CD14-positive monocyte (primary cell): ENCODE measurements around the gene FBXO40. TPM values are rescaled to one million over a fixed set of nuclear protein-coding genes. Genes with fewer than 3 reads are reported as not detected.

ENCODE experiments used
- DNase-seq, 3 donors: peaks; one replicate each; pipeline ENCODE4 v3.0.0-alpha.2; 2011 to 2022
- H2AFZ ChIP-seq: 2 replicates; pipeline ENCODE4 v1.6.0; 2012; ENCODE audit warnings: mild to moderate bottlenecking, low read depth, low read length, inconsistent platforms; ENCODE audit not compliant: insufficient read depth, poor library complexity, severe bottlenecking
- H3K27ac ChIP-seq, 2 donors: 1 replicate in 1 of 2; 2 replicates in 1 of 2; pipeline ENCODE4 v1.5.1; 2012 to 2013; ENCODE audit warnings: low read length in 2 of 2, control low read depth in 1 of 2, inconsistent platforms in 1 of 2, low read depth in 1 of 2, mild to moderate bottlenecking in 1 of 2
- H3K27me3 ChIP-seq, 2 donors: one replicate each; pipeline versions ENCODE4 v1.6.0 to v1.6.1; 2011 to 2013; ENCODE audit warnings: low read length in 2 of 2; ENCODE audit not compliant: control insufficient read depth in 2 of 2, insufficient read depth in 2 of 2
- H3K36me3 ChIP-seq, 2 donors: replicated peaks in 1 of 2; 1 replicate in 1 of 2; 2 replicates in 1 of 2; pipeline versions ENCODE4 v1.5.1 to v1.6.1; 2012 to 2013; ENCODE audit warnings: low read length in 2 of 2, control low read depth in 1 of 2, inconsistent platforms in 1 of 2, mild to moderate bottlenecking in 1 of 2; ENCODE audit not compliant: insufficient read depth in 2 of 2, control insufficient read depth in 1 of 2
- H3K4me1 ChIP-seq, 2 donors: 1 replicate in 1 of 2; 2 replicates in 1 of 2; pipeline versions ENCODE4 v1.5.1 to v1.6.1; 2012 to 2013; ENCODE audit warnings: low read length in 2 of 2, control low read depth in 1 of 2, inconsistent platforms in 1 of 2, mild to moderate bottlenecking in 1 of 2, moderate library complexity in 1 of 2; ENCODE audit not compliant: insufficient read depth in 2 of 2, control insufficient read depth in 1 of 2
- H3K4me2 ChIP-seq: replicated peaks from 2 replicates; pipeline ENCODE3; 2012; ENCODE audit warnings: low read length, moderate library complexity, mild to moderate bottlenecking; ENCODE audit not compliant: poor library complexity, severe bottlenecking; ENCODE audit errors: extremely low read depth
- H3K4me3 ChIP-seq, 3 experiments: fragments of 200-600 bp in 1 of 3; sonication (generic) in 1 of 3; replicated peaks in 1 of 3; 1 replicate in 2 of 3; 2 replicates in 1 of 3; pipeline ENCODE4 v1.5.1; 2011 to 2013; ENCODE audit warnings: low read length in 3 of 3, mild to moderate bottlenecking in 3 of 3, control low read depth in 2 of 3, low read depth in 2 of 3, inconsistent platforms in 1 of 3, moderate library complexity in 1 of 3
- H3K79me2 ChIP-seq: 2 replicates; pipeline ENCODE4 v1.6.0; 2012; ENCODE audit warnings: mild to moderate bottlenecking, control low read depth, inconsistent platforms, low read length, moderate library complexity; ENCODE audit not compliant: insufficient read depth
- H3K9ac ChIP-seq: 2 replicates; pipeline ENCODE4 v1.6.0; 2017; ENCODE audit warnings: low read length, mild to moderate bottlenecking; ENCODE audit not compliant: insufficient read depth, poor library complexity, severe bottlenecking
- H3K9me3 ChIP-seq, 2 donors: replicated peaks in 1 of 2; 1 replicate in 1 of 2; 2 replicates in 1 of 2; pipeline versions ENCODE4 v1.5.1 to v1.6.1; 2012 to 2013; ENCODE audit warnings: low read length in 2 of 2, control low read depth in 1 of 2; ENCODE audit not compliant: control insufficient read depth in 1 of 2, insufficient read depth in 1 of 2
- H4K20me1 ChIP-seq: 2 replicates; pipeline ENCODE4 v1.6.0; 2012; ENCODE audit warnings: mild to moderate bottlenecking, low read length, control low read depth, moderate library complexity; ENCODE audit not compliant: insufficient read depth
- H3K27ac Mint-ChIP-seq, 7 donors: one replicate each; pipeline ENCODE4 v1.8.0; 2020; ENCODE audit warnings: mild to moderate bottlenecking in 7 of 7, mixed read lengths in 7 of 7, moderate library complexity in 6 of 7, inconsistent platforms in 2 of 7
- H3K27me3 Mint-ChIP-seq, 3 donors: one replicate each; pipeline ENCODE4 v1.8.0; 2021 to 2022; ENCODE audit warnings: low read depth in 3 of 3, mild to moderate bottlenecking in 3 of 3, mixed read lengths in 3 of 3, moderate library complexity in 3 of 3, inconsistent platforms in 1 of 3
- H3K36me3 Mint-ChIP-seq, 2 donors: one replicate each; pipeline ENCODE4 v1.8.0; 2020; ENCODE audit warnings: mixed read lengths in 2 of 2, inconsistent platforms in 1 of 2, mild to moderate bottlenecking in 1 of 2
- H3K4me1 Mint-ChIP-seq: one replicate; pipeline ENCODE4 v1.8.0; 2020; ENCODE audit warnings: mild to moderate bottlenecking, mixed read lengths
- H3K4me3 Mint-ChIP-seq, 2 donors: one replicate each; pipeline ENCODE4 v1.8.0; 2020; ENCODE audit warnings: mild to moderate bottlenecking in 2 of 2, mixed read lengths in 2 of 2, moderate library complexity in 1 of 2
- H3K9me3 Mint-ChIP-seq, 7 donors: one replicate each; pipeline ENCODE4 v1.8.0; 2020 to 2022; ENCODE audit warnings: mixed read lengths in 7 of 7, mild to moderate bottlenecking in 6 of 7, moderate library complexity in 6 of 7, inconsistent platforms in 2 of 7
- WGBS: methylation state at CpG from one replicate; pipeline ENCODE4 v1.1.5; 2013; ENCODE audit warnings: missing lambda C conversion rate; ENCODE audit not compliant: insufficient coverage; 5-methylcytosine and 5-hydroxymethylcytosine counted together
- intact Hi-C, 2 donors: fragments of 100-400 bp; cut with micrococcal nuclease; formaldehyde crosslinking; loops; one replicate each; pipeline versions ENCODE4 v1.15.0 to v1.15.1; 2023
- polyA plus RNA-seq, 3 donors: library from polyadenylated mRNA; depleted of rRNA in 1 of 3; unstranded in 2 of 3; stranded (reverse) in 1 of 3; fragments of 300-500 nt in 2 of 3; fragments of >200 nt in 1 of 3; fragmentation: Illumina TruSeq in 2 of 3; gene quantifications; 1 replicate in 2 of 3; 2 replicates in 1 of 3; pipeline ENCODE4 v1.2.3, GENCODE V29; 2012 to 2021
- TF ChIP-seq, protein P1 (sequence below): fragments of 200-600 bp; IDR thresholded peaks from one replicate; pipeline ENCODE4 v1.8.0; 2022; ENCODE audit warnings: antibody characterized with exemption, mild to moderate bottlenecking

FBXO40 gene
- polyA plus RNA-seq, 3 donors: not detected

GRCh38 chr3:121594850-121595249 lies 1.7 kb downstream of the FBXO40 start:
- H3K9ac ChIP-seq: no peak overlapping the region
- Mint-ChIP-seq H3K4me1 (peaks cover 4% of the 10 kb centered on the region), H3K27me3 (peaks cover 2 to 10% (median 3%) of the 10 kb centered on the region in 3 donors), H3K9me3 (no peaks in the 10 kb centered on the region), H3K4me3 (no peak overlapping the region), H3K36me3 (no peaks in the 10 kb centered on the region), H3K27ac (no peak overlapping the region)
- H3K27ac ChIP-seq: no peak overlapping the region
- no peaks in the 10 kb centered on the region for H3K4me1 ChIP-seq
- no peak for DNase-seq
- no peak overlapping the region for H2AFZ ChIP-seq
- H3K4me3 ChIP-seq: no peak overlapping the region
- WGBS: 100% methylated on average over 2 of the region's 2 CpGs
- H3K36me3 ChIP-seq: no peaks in the 10 kb centered on the region
- no peaks in the 10 kb centered on the region for H3K79me2 ChIP-seq
- intact Hi-C loops: no loop called here
- no peaks in the 10 kb centered on the region for H3K9me3 ChIP-seq
- H3K4me2 ChIP-seq: no peak overlapping the region
- no peaks in the 10 kb centered on the region for H4K20me1 ChIP-seq
- no peaks in the 10 kb centered on the region for H3K27me3 ChIP-seq
- TF ChIP-seq, protein P1, sequence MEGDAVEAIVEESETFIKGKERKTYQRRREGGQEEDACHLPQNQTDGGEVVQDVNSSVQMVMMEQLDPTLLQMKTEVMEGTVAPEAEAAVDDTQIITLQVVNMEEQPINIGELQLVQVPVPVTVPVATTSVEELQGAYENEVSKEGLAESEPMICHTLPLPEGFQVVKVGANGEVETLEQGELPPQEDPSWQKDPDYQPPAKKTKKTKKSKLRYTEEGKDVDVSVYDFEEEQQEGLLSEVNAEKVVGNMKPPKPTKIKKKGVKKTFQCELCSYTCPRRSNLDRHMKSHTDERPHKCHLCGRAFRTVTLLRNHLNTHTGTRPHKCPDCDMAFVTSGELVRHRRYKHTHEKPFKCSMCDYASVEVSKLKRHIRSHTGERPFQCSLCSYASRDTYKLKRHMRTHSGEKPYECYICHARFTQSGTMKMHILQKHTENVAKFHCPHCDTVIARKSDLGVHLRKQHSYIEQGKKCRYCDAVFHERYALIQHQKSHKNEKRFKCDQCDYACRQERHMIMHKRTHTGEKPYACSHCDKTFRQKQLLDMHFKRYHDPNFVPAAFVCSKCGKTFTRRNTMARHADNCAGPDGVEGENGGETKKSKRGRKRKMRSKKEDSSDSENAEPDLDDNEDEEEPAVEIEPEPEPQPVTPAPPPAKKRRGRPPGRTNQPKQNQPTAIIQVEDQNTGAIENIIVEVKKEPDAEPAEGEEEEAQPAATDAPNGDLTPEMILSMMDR: no peak

- intact Hi-C loops: no loop called here
- Mint-ChIP-seq H3K36me3 (no peaks in the 10 kb centered on the region), H3K4me3 (no peak overlapping the region), H3K27me3 (peaks cover 2 to 8% (median 3%) of the 10 kb centered on the region in 3 donors), H3K9me3 (no peaks in the 10 kb centered on the region), H3K27ac (no peak overlapping the region), H3K4me1 (peaks cover 4% of the 10 kb centered on the region)
- no peak overlapping the region for H3K9ac ChIP-seq
- TF ChIP-seq, protein P1: no peak
- H3K4me3 ChIP-seq: no peak overlapping the region
- H3K9me3 ChIP-seq: no peaks in the 10 kb centered on the region
- no peak overlapping the region for H3K27ac ChIP-seq
- H3K79me2 ChIP-seq: no peaks in the 10 kb centered on the region
- H3K36me3 ChIP-seq: no peaks in the 10 kb centered on the region
- no peaks in the 10 kb centered on the region for H4K20me1 ChIP-seq
- 100% methylated on average over 2 of the region's 4 CpGs for WGBS
- H3K4me2 ChIP-seq: no peak overlapping the region
- no peak overlapping the region for H2AFZ ChIP-seq
- no peaks in the 10 kb centered on the region for H3K27me3 ChIP-seq
- no peak for DNase-seq
- H3K4me1 ChIP-seq: no peaks in the 10 kb centered on the region
These were observed 2.7 kb downstream of the FBXO40 start for GRCh38 chr3:121595765-121596406.
